Measurements from ENCODE around the gene PIKFYVE. TPM values are rescaled to one million over a fixed set of nuclear protein-coding genes. Genes with fewer than 3 reads are reported as not detected.
"Not testable (repeated sequence)": the region's sequence is repeated elsewhere in the genome, so short reads cannot be mapped to it uniquely, and the experiment has no call there.

Gene PIKFYVE
- total RNA-seq (10 to 100 TPM; 34.5 to 41.5 TPM), total RNA-seq (126 to 159 reads per million in 2 donors)

GRCh38 chr2:208265801-208266552 is at the start of gene PIKFYVE:
Gene PIKFYVE, plus strand, starts transcription at chr2:208266255. Its CDS starts 5,265 bp downstream, at chr2:208271520.
- DNase-seq: peak; percentile 68 to 79 (median 71)
- Mint-ChIP-seq H3K27ac (peak within 1 kb of the TSS; percentile 96), H3K36me3 (ENCODE audit: low read depth) (no peaks in the 10 kb centered on the region), H3K4me1 (peaks cover 29% of the 10 kb centered on the region), H3K4me3 (peak within 1 kb of the TSS; percentile 98), H3K27me3 (no peaks in the 10 kb centered on the region)
- H3K9me3 ChIP-seq (ENCODE audit: control insufficient read depth, low read length, poor library complexity, severe bottlenecking): no peaks in the 10 kb centered on the region
- peak; percentile 90 for ATAC-seq

GRCh38 chr2:208221873-208222272 is 44.2 kb upstream of the PIKFYVE start:
- not testable (repeated sequence) for ATAC-seq; H3K27ac Mint-ChIP-seq; H3K27me3 Mint-ChIP-seq; H3K9me3 ChIP-seq (ENCODE audit: control insufficient read depth, low read length, poor library complexity, severe bottlenecking); H3K4me1 Mint-ChIP-seq; DNase-seq; H3K4me3 Mint-ChIP-seq; H3K36me3 Mint-ChIP-seq (ENCODE audit: low read depth)

GRCh38 chr2:208222351-208222750 is 43.7 kb upstream of the PIKFYVE start:
- no peaks in the 10 kb centered on the region for H3K27me3 Mint-ChIP-seq
- H3K4me3 Mint-ChIP-seq: no peak overlapping the region
- peaks cover 5% of the 10 kb centered on the region for H3K36me3 Mint-ChIP-seq (ENCODE audit: low read depth)
- H3K9me3 ChIP-seq (ENCODE audit: control insufficient read depth, low read length, poor library complexity, severe bottlenecking): no peaks in the 10 kb centered on the region
- H3K27ac Mint-ChIP-seq: no peak overlapping the region
- DNase-seq (no peak), ATAC-seq (no peak)
- H3K4me1 Mint-ChIP-seq: no peaks in the 10 kb centered on the region

- H3K9me3 ChIP-seq (ENCODE audit: control insufficient read depth, low read length, poor library complexity, severe bottlenecking): no peaks in the 10 kb centered on the region
- Mint-ChIP-seq H3K27ac (no peak overlapping the region), H3K4me3 (no peak overlapping the region), H3K4me1 (no peaks in the 10 kb centered on the region), H3K36me3 (ENCODE audit: low read depth) (peaks cover 5% of the 10 kb centered on the region), H3K27me3 (no peaks in the 10 kb centered on the region)
- DNase-seq (no peak), ATAC-seq (no peak)
Observed at GRCh38 chr2:208224802-208225201, 41.3 kb upstream of the PIKFYVE start.

- H3K27ac Mint-ChIP-seq: no peak overlapping the region
- H3K36me3 Mint-ChIP-seq (ENCODE audit: low read depth): peaks cover 2% of the 10 kb centered on the region
- ATAC-seq: no peak
- H3K9me3 ChIP-seq (ENCODE audit: control insufficient read depth, low read length, poor library complexity, severe bottlenecking): no peaks in the 10 kb centered on the region
- no peak for DNase-seq
- no peak overlapping the region for H3K4me3 Mint-ChIP-seq
- no peaks in the 10 kb centered on the region for H3K27me3 Mint-ChIP-seq
- H3K4me1 Mint-ChIP-seq: no peaks in the 10 kb centered on the region
Observed at GRCh38 chr2:208227581-208228232, 38.3 kb upstream of the PIKFYVE start.

- Mint-ChIP-seq H3K27me3 (no peaks in the 10 kb centered on the region), H3K27ac (no peak overlapping the region), H3K4me1 (no peaks in the 10 kb centered on the region), H3K4me3 (no peak overlapping the region), H3K36me3 (ENCODE audit: low read depth) (peaks cover 2% of the 10 kb centered on the region)
- DNase-seq: no peak
- ATAC-seq: no peak
- H3K9me3 ChIP-seq (ENCODE audit: control insufficient read depth, low read length, poor library complexity, severe bottlenecking): no peaks in the 10 kb centered on the region
Observed at GRCh38 chr2:208228476-208228875, 37.6 kb upstream of the PIKFYVE start.

- Mint-ChIP-seq H3K27ac (no peak overlapping the region), H3K36me3 (ENCODE audit: low read depth) (no peaks in the 10 kb centered on the region), H3K27me3 (no peaks in the 10 kb centered on the region), H3K4me1 (no peaks in the 10 kb centered on the region), H3K4me3 (no peak overlapping the region)
- no peak for ATAC-seq
- DNase-seq: no peak
- no peaks in the 10 kb centered on the region for H3K9me3 ChIP-seq (ENCODE audit: control insufficient read depth, low read length, poor library complexity, severe bottlenecking)
Observed at GRCh38 chr2:208234786-208235185, 31.3 kb upstream of the PIKFYVE start.

GRCh38 chr2:208235860-208236259 is 30.2 kb upstream of the PIKFYVE start:
- H3K4me3 Mint-ChIP-seq: no peak overlapping the region
- DNase-seq: no peak
- ATAC-seq: no peak
- H3K9me3 ChIP-seq (ENCODE audit: control insufficient read depth, low read length, poor library complexity, severe bottlenecking): no peaks in the 10 kb centered on the region
- no peak overlapping the region for H3K27ac Mint-ChIP-seq
- H3K36me3 Mint-ChIP-seq (ENCODE audit: low read depth): no peaks in the 10 kb centered on the region
- no peaks in the 10 kb centered on the region for H3K27me3 Mint-ChIP-seq
- no peaks in the 10 kb centered on the region for H3K4me1 Mint-ChIP-seq

- Mint-ChIP-seq H3K27me3 (no peaks in the 10 kb centered on the region), H3K4me3 (no peak overlapping the region), H3K27ac (no peak overlapping the region), H3K36me3 (ENCODE audit: low read depth) (peaks cover 2% of the 10 kb centered on the region), H3K4me1 (no peaks in the 10 kb centered on the region)
- ATAC-seq (no peak), DNase-seq (no peak)
- no peaks in the 10 kb centered on the region for H3K9me3 ChIP-seq (ENCODE audit: control insufficient read depth, low read length, poor library complexity, severe bottlenecking)
Observed at GRCh38 chr2:208239770-208240493, 26.1 kb upstream of the PIKFYVE start.

- no peaks in the 10 kb centered on the region for H3K9me3 ChIP-seq (ENCODE audit: control insufficient read depth, low read length, poor library complexity, severe bottlenecking)
- no peak overlapping the region for H3K27ac Mint-ChIP-seq
- no peak overlapping the region for H3K4me3 Mint-ChIP-seq
- no peaks in the 10 kb centered on the region for H3K4me1 Mint-ChIP-seq
- ATAC-seq (no peak), DNase-seq (no peak)
- H3K36me3 Mint-ChIP-seq (ENCODE audit: low read depth): peaks cover 2% of the 10 kb centered on the region
- no peaks in the 10 kb centered on the region for H3K27me3 Mint-ChIP-seq
Observed at GRCh38 chr2:208240619-208241209, 25.3 kb upstream of the PIKFYVE start.

GRCh38 chr2:208244422-208244821 is 21.6 kb upstream of the PIKFYVE start:
- Mint-ChIP-seq H3K27me3 (no peaks in the 10 kb centered on the region), H3K27ac (no peak overlapping the region), H3K4me3 (no peak overlapping the region), H3K4me1 (no peaks in the 10 kb centered on the region), H3K36me3 (ENCODE audit: low read depth) (peaks cover 2% of the 10 kb centered on the region)
- DNase-seq: no peak
- ATAC-seq: no peak
- no peaks in the 10 kb centered on the region for H3K9me3 ChIP-seq (ENCODE audit: control insufficient read depth, low read length, poor library complexity, severe bottlenecking)

- no peak for DNase-seq
- ATAC-seq: no peak
- H3K27ac Mint-ChIP-seq: no peak overlapping the region
Observed at GRCh38 chr2:208245746-208246145, 20.3 kb upstream of the PIKFYVE start.

GRCh38 chr2:208248601-208249000 is 17.5 kb upstream of the PIKFYVE start:
- peaks cover under 1% of the 10 kb centered on the region for H3K4me1 Mint-ChIP-seq
- ATAC-seq (no peak), DNase-seq (no peak)
- no peak overlapping the region for H3K4me3 Mint-ChIP-seq
- H3K36me3 Mint-ChIP-seq (ENCODE audit: low read depth): peaks cover 4% of the 10 kb centered on the region
- H3K27ac Mint-ChIP-seq: no peak overlapping the region
- H3K9me3 ChIP-seq (ENCODE audit: control insufficient read depth, low read length, poor library complexity, severe bottlenecking): no peaks in the 10 kb centered on the region
- H3K27me3 Mint-ChIP-seq: no peaks in the 10 kb centered on the region

More at GRCh38 chr2:208245746-208246145, 20.3 kb upstream of the PIKFYVE start:
- Mint-ChIP-seq H3K4me1 (no peaks in the 10 kb centered on the region), H3K27me3 (no peaks in the 10 kb centered on the region), H3K36me3 (ENCODE audit: low read depth) (peaks cover 2% of the 10 kb centered on the region), H3K4me3 (no peak overlapping the region)
- H3K9me3 ChIP-seq (ENCODE audit: control insufficient read depth, low read length, poor library complexity, severe bottlenecking): no peaks in the 10 kb centered on the region

Data from T-helper 17 cell (primary cell).